Measurements from ENCODE around the gene CFP. TPM values are rescaled to one million over a fixed set of nuclear protein-coding genes. Genes with fewer than 3 reads are reported as not detected.

CFP gene
- total and polyA plus RNA-seq, 2 of the 13 experiments (the other 11 are each of a cell fraction or from before 2014, with no cell fraction given): 0.01 TPM; not detected in 1

DNA sequence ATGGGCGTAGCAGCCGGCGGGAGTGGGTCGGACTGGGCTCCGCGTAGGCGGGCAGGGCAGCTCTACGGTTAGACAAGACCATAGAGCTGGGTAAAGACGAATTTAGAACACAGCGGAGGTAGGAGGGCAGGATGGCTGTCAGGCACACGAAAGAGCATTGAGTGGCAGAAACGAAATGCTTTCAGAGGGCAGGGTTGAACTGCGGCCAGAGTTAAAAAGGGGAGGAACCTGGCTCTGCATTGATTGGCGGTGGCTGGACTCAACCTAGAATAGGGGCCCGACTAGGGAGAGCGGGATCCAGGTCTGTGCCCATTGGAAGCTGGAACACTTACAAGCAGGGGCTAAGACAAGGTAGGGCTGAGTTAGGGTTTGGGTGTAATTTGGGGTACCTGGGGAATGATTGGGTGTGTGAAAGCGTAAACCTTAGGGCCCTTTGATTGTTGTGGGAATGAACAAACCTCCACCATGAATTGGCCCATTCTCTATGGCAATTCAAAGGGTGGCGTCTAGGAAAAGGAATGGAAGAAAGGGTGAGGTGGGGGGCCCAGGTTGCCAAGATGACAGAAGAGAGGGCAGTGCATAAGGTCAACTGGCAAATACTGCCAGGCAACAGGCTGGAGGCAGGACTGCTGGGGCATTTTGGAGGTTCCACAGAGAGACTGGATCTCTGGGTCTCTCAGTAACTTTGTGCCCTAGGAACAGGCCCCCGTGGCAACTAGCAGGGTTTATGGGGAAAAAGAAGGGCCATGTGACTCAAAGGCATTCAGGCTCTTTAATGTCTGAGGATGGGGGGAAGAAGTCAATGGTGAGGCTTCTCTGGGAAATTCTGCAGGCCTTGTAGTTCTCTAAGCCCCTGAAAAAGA is 21.5 kb upstream of the CFP start:
- H3K79me2 ChIP-seq (ENCODE audit: insufficient read depth, low read length): peaks cover 2% of the 10 kb centered on the region
- in situ Hi-C loops (cut with HindIII; ENCODE audit: extremely low pct_ligation_motif_present, low pct_unique_long_range_greater_than_20kb): no loop called here
- H2AFZ ChIP-seq (ENCODE audit: low read length): no peak overlapping the region
- no peak for ATAC-seq
- no peaks in the 10 kb centered on the region for H3K4me1 ChIP-seq (ENCODE audit: insufficient read depth, low read length)
- H3K4me3 ChIP-seq (replicated peaks in 1 of 3; ENCODE audit: insufficient read depth in 1 of 3, low read depth in 2 of 3, low read length in 3 of 3): no peak overlapping the region
- ChIA-PET POLR2A (no interaction called here), CTCF (ENCODE audit: low intra/inter-chr PET ratio, low total read pairs) (no interaction called here)
- intact Hi-C loops (cut with micrococcal nuclease; ENCODE audit: unreplicated experiment): no loop called here
- no peaks in the 10 kb centered on the region for H3K9me3 ChIP-seq (ENCODE audit: low read length)
- DNase-seq (ENCODE audit: low spot score): no peak
- H3K27me3 ChIP-seq (ENCODE audit: control insufficient read depth in 1 of 2, insufficient read depth in 2 of 2, low read length in 2 of 2): no peaks in the 10 kb centered on the region
- no peak overlapping the region for H3K9ac ChIP-seq (ENCODE audit: insufficient read depth, low read depth, low read length)
- H3K36me3 ChIP-seq (replicated peaks in 1 of 2; ENCODE audit: control insufficient read depth in 1 of 2, insufficient read depth in 2 of 2, low read length in 2 of 2): peaks cover 3 to 7% of the 10 kb centered on the region in 2 experiments; a peak in 4 of 5 replicates
- BruUV-seq (replicated peaks): no TSS peak
- no peak for FAIRE-seq
- H4K20me1 ChIP-seq (ENCODE audit: insufficient read depth, low read length): no peaks in the 10 kb centered on the region
- no peak overlapping the region for H3K4me2 ChIP-seq (ENCODE audit: low read depth, low read length)
- H3K27ac ChIP-seq (ENCODE audit: extremely low read length, insufficient read depth, low read length): no peak overlapping the region
- 98% methylated on average over 17 of the region's 19 CpGs for WGBS (ENCODE audit: low lambda C conversion rate)
- TF ChIP-seq ZNF761 (CRISPR knock-in tag; conservative IDR thresholded peaks at IDR 0.05): no peak
- TF ChIP-seq ADNP (CRISPR knock-in tag; IDR thresholded peaks at IDR 0.05): no peak
- TF ChIP-seq GMEB1 (CRISPR knock-in tag; IDR thresholded peaks at IDR 0.05; ENCODE audit: borderline replicate concordance): no peak
- TF ChIP-seq ZNF567 (CRISPR knock-in tag; IDR thresholded peaks at IDR 0.05; ENCODE audit: borderline replicate concordance): no peak
- TF ChIP-seq ZNF629 (CRISPR knock-in tag; conservative IDR thresholded peaks at IDR 0.05): no peak
- no peak for TF ChIP-seq SPEN (CRISPR knock-in tag; IDR thresholded peaks at IDR 0.05; ENCODE audit: low read depth)
- TF ChIP-seq FOXP1 (IDR thresholded peaks at IDR 0.05): no peak
- no peak for TF ChIP-seq FOXP1 (CRISPR knock-in tag; IDR thresholded peaks at IDR 0.05)
- TF ChIP-seq ZKSCAN8 (CRISPR knock-in tag; IDR thresholded peaks at IDR 0.05; ENCODE audit: borderline replicate concordance): no peak
- TF ChIP-seq ZFP37 (CRISPR knock-in tag; IDR thresholded peaks at IDR 0.05; ENCODE audit: borderline replicate concordance): no peak
- TF ChIP-seq ZSCAN31 (CRISPR knock-in tag; IDR thresholded peaks at IDR 0.05; ENCODE audit: low read depth): no peak
- TF ChIP-seq NFKB2 (CRISPR knock-in tag; IDR thresholded peaks at IDR 0.05; ENCODE audit: borderline replicate concordance): no peak
- TF ChIP-seq TFE3 (CRISPR knock-in tag; IDR thresholded peaks at IDR 0.05): no peak
- no peak for TF ChIP-seq ZNF580 (CRISPR knock-in tag; IDR thresholded peaks at IDR 0.05; ENCODE audit: borderline replicate concordance, low read depth)
- TF ChIP-seq SOX13 (IDR thresholded peaks at IDR 0.05): no peak
- TF ChIP-seq SOX13 (CRISPR knock-in tag; conservative IDR thresholded peaks at IDR 0.05 in 1 of 2, IDR thresholded peaks at IDR 0.05 in 1 of 2): no peak
- TF ChIP-seq ATF5 (CRISPR knock-in tag; IDR thresholded peaks at IDR 0.05; ENCODE audit: low read depth): no peak
- no peak for TF ChIP-seq HDAC2 (CRISPR knock-in tag; IDR thresholded peaks at IDR 0.05)
- no peak for TF ChIP-seq MXD1 (CRISPR knock-in tag; IDR thresholded peaks at IDR 0.05)
- no peak for TF ChIP-seq MZF1 (CRISPR knock-in tag; IDR thresholded peaks at IDR 0.05; ENCODE audit: borderline replicate concordance)

Measured in HepG2 (cell line).